ENCODE data around the gene ABCE1.

The ABCE1 gene

DNA sequence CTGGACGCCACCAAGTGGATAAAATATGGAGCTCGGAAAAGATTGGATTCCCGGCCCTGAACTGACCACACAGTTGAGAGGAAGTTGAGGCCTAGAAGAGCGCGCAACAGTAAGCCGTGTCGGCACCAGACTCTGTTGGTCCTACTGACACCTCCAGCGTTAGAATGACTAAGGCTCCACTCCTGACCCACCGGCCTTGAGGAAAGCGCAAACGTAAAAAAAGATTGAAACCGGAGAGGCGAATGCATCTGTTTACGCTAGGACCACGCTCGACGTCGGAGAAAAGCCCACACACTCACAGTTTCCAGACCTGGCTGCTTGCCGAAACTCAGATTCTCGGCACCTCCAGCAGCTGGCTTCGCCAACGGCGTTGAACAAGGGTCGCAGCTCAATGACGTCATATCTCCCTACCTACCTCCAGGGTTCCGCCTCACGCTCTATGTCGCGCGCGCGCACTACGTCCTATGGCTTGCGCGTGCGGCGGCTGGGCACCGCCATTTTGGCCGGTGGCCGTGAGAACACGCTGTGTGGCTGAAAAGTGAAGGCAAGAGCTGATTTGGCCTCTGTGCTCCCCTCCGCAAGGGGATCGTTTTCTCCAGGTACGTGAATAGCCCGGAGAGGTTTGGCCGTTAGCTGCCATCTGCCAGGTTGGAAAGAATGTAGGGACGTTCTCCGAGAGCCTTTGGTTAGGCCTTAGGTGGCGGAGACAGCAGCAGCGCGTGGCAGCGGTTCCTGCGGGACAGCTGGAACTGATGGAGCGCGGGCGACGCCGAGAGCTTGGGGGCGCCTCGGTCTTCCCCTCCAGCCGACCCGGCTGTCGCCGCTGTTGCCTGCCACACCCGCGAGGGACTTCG lies at the start of gene ABCE1, which contains the start of gene ANAPC10:
ABCE1 (plus strand) TSS at position 491 of the 854 bp plus-strand sequence. CDS start 6,102 bp downstream, outside the sequence.
ANAPC10 (minus strand) TSS at position 376 of the 854 bp plus-strand sequence. CDS start 2,097 bp downstream, outside the sequence.
- H3K27ac Mint-ChIP-seq = peak within 1 kb of the TSS; percentile 98
- H3K27me3 Mint-ChIP-seq = no peaks in the 10 kb centered on the region
- H3K9me3 Mint-ChIP-seq = peaks cover 3% of the 10 kb centered on the region
- H3K4me1 Mint-ChIP-seq = peaks cover 36% of the 10 kb centered on the region
- peak; percentile 96 for ATAC-seq
- peaks cover 26% of the 10 kb centered on the region for H3K36me3 Mint-ChIP-seq
- peak within 1 kb of the TSS; percentile 96 for H3K4me3 Mint-ChIP-seq

DNA sequence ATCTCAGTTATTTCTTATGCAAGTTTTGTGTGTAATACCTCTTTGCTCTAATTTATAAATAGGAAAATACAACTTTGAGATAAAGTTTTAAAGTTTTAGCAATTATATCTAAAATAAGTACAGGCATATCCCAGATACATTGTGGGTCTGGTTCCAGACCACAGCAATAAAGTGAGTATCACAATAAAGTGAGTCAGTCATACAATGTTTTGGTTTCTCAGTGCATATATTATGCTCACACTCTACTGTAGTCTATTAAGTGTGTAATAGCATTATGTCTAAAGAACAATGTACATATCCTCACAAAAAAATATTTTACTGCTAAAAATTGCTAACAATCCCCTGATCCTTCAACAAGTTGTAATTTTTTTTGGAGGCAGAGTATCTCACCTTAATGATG lies 49.3 kb upstream of the ABCE1 start:
- H3K4me3 Mint-ChIP-seq = no peak overlapping the region
- H3K9me3 Mint-ChIP-seq = no peaks in the 10 kb centered on the region
- no peaks in the 10 kb centered on the region for H3K27me3 Mint-ChIP-seq
- H3K36me3 Mint-ChIP-seq = peaks cover 23% of the 10 kb centered on the region
- peaks cover 12% of the 10 kb centered on the region for H3K4me1 Mint-ChIP-seq
- H3K27ac Mint-ChIP-seq = no peak overlapping the region
- no peak for ATAC-seq

DNA sequence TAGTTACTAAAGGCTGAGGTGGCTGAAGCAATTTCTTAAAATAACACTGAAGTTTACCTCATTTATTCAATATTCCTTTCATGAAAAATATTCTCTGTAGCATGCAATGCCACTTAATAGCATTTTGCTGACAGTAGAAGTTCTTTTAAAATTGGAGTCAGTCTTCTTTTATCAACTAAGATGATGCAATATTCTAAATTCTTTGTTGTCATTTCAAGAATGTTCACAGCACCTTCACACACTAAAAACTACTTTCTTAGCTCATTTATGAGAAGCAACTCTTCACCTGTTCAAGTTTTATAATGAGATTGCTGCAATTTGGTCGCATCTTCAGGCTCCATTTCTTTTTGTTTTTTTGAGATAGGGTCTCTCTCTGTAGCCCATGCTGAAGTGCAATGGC lies 48.9 kb upstream of the ABCE1 start:
- H3K9me3 Mint-ChIP-seq = no peaks in the 10 kb centered on the region
- no peak for ATAC-seq
- peaks cover 20% of the 10 kb centered on the region for H3K36me3 Mint-ChIP-seq
- H3K4me1 Mint-ChIP-seq = peaks cover 8% of the 10 kb centered on the region
- no peak overlapping the region for H3K4me3 Mint-ChIP-seq
- H3K27ac Mint-ChIP-seq = no peak overlapping the region
- H3K27me3 Mint-ChIP-seq = no peaks in the 10 kb centered on the region

DNA sequence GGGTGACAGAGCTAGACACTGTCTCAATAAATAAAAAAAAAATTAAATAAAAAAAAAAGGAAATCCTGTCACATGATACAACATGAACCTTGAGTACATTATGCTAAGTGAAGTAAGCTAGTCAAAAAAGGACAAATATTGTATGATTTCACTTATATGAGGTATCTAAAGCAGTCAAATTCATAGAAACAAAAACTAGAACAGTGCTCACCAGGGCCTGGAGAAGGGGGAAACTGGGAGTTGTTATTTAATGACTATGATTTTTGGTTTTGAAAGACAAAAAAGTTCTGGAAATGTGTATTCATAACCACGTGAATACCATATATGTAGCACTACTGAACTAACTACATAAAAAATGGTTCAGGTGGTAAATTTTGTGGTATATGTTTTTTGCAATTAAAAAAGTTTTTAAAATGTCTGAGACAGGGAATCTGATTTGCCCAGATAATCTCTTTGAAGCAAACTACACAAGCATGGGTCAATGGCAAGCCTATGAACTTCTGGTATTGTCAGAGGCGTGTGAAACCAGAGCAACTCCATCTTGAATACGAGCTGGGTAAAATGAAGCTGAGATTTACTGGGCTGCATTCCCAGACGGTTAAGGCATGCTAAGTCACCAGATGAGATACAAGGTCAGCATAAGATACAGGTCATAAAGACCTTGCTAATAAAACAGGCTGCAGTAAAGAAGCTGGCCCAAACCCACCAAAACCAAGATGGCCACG lies 42.4 kb upstream of the ABCE1 start:
- H3K27ac Mint-ChIP-seq = no peak overlapping the region
- H3K27me3 Mint-ChIP-seq = no peaks in the 10 kb centered on the region
- peaks cover 8% of the 10 kb centered on the region for H3K4me1 Mint-ChIP-seq
- no peak overlapping the region for H3K4me3 Mint-ChIP-seq
- peaks cover 13% of the 10 kb centered on the region for H3K36me3 Mint-ChIP-seq
- no peaks in the 10 kb centered on the region for H3K9me3 Mint-ChIP-seq
- no peak for ATAC-seq

DNA sequence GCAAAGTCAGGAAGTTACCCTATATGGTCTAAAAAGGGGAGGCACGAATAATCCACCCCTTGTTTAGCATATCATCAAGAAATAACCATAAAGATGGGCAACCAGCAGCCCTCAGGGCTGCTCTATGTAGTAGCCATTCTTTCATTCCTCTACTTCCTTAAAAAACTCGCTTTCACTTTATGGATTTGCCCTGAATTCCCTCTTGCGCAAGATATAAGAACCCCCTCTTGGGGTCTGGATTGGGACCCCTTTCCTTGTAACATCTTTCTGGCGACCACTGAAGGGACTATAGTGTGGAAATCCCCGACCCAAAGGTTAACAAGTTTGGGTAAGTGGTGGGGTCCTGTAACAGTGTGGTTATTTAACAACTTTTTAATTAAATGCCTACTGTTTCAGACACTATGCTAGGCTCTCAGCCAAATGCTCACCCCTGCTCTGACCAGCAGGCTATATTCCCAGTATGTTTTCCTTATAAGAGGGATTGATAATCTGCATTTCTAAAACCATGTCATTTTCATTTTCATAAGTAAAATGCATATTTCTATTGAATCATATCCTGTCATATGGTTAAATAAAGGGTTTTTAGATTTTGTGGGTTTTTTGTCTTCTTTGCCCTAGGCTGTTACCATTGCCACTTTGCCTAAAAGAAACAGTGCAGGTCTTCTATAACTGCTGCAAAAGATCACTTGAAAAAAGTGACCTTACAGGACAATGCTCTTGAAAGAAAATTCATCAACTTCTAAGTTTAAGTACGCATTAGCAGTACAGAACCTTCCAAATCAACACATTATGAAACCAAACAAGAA lies 41.6 kb upstream of the ABCE1 start:
- peaks cover 8% of the 10 kb centered on the region for H3K36me3 Mint-ChIP-seq
- no peak for ATAC-seq
- no peaks in the 10 kb centered on the region for H3K27me3 Mint-ChIP-seq
- peaks cover 8% of the 10 kb centered on the region for H3K4me1 Mint-ChIP-seq
- H3K4me3 Mint-ChIP-seq = no peak overlapping the region
- H3K27ac Mint-ChIP-seq = no peak overlapping the region
- no peaks in the 10 kb centered on the region for H3K9me3 Mint-ChIP-seq

DNA sequence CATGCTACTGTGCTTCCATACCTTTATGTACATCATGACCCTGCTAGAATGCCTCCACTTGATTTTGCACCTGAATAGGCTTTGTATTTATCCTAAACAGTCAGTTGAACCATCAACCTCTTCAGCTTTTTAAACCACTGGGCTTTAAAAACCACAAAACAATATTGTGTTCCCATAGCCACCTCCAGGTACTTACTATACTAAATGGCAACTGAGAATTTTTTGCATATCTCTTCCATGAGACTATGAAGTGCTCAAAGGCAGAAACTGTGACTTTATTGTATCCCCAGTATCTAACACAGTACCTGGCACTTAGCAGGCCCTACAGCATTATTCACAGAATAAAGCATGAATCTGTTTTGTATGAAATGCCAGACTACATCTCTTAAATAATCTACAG lies 39.9 kb upstream of the ABCE1 start:
- H3K4me1 Mint-ChIP-seq = peaks cover 8% of the 10 kb centered on the region
- ATAC-seq = no peak
- no peaks in the 10 kb centered on the region for H3K27me3 Mint-ChIP-seq
- H3K36me3 Mint-ChIP-seq = peaks cover 16% of the 10 kb centered on the region
- H3K27ac Mint-ChIP-seq = no peak overlapping the region
- H3K4me3 Mint-ChIP-seq = no peak overlapping the region
- no peaks in the 10 kb centered on the region for H3K9me3 Mint-ChIP-seq

DNA sequence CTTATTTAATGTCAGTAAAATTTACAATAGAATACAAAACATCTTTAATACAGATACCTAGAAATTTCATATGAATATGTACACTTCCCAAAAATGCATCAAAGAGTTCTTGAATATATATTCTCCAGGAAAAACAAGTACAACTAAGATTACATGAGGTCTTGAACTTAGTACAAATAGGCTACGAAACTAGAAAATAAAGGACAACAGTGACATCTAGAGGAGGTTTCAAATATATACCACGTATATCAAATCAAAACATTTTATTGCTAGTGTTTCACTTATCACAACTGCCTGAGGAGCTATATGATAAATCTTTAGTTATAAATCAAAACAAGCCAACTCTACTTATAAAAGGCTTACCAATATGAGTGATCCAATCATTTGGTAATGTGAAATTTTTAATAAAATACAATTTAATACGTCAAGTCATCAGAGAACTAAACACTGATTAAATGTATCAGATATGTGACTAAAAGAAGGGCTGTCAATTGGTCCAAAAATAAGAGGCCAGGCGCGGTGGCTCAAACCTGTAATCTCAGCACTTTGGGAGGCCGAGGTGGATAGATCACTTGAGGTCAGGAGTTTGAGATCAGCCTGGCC lies 36.7 kb upstream of the ABCE1 start:
- Mint-ChIP-seq H3K4me1 (peaks cover 8% of the 10 kb centered on the region), H3K9me3 (no peaks in the 10 kb centered on the region), H3K27ac (no peak overlapping the region), H3K4me3 (no peak overlapping the region), H3K36me3 (peaks cover 7% of the 10 kb centered on the region), H3K27me3 (no peaks in the 10 kb centered on the region)
- ATAC-seq = no peak

DNA sequence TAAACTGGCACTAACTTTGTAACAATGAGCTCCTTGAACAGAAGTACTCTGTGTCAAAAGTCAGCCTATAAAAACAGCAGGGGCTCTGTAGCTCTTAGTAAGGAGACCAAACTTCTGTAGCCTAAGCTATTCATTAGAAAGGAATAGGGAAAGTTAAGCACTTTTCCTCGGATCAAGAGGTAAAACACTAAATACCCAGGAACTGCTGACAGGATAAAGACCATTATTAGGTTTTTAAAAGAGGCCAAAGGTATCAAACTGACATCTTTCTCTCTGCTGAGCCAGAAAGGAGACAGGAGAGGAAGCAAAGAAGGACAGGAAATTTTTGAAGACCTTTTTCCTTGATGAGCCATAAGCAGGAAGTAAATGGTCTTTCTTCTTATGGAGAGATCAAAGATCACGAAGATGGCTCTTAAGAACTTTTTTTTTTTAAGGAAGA lies 32.0 kb upstream of the ABCE1 start:
- Mint-ChIP-seq H3K9me3 (no peaks in the 10 kb centered on the region), H3K27me3 (no peaks in the 10 kb centered on the region), H3K4me1 (no peaks in the 10 kb centered on the region), H3K27ac (no peak overlapping the region), H3K4me3 (no peak overlapping the region), H3K36me3 (peaks cover 21% of the 10 kb centered on the region)
- ATAC-seq = no peak

DNA sequence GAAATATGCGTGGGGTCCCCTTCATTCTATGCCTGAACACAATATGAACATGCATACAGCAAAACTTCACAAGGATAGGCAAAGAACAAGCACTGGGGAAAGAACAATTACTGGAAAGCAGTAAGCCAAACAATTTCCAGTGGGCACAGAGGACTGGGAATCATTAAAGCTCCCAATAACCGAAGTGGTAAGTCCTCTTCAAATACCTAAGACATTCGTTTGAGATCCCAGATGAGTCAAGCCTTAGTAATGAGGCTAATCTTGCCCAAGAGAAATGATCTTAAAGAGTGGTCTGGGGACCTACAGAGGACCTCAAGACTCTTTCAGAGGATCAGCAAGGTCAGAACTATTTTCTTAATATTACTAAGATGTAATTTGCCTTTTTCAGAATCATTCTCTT lies 28.8 kb upstream of the ABCE1 start:
- H3K27ac Mint-ChIP-seq = no peak overlapping the region
- no peak overlapping the region for H3K4me3 Mint-ChIP-seq
- no peak for ATAC-seq
- no peaks in the 10 kb centered on the region for H3K27me3 Mint-ChIP-seq
- H3K9me3 Mint-ChIP-seq = no peaks in the 10 kb centered on the region
- peaks cover 21% of the 10 kb centered on the region for H3K36me3 Mint-ChIP-seq
- H3K4me1 Mint-ChIP-seq = no peaks in the 10 kb centered on the region

DNA sequence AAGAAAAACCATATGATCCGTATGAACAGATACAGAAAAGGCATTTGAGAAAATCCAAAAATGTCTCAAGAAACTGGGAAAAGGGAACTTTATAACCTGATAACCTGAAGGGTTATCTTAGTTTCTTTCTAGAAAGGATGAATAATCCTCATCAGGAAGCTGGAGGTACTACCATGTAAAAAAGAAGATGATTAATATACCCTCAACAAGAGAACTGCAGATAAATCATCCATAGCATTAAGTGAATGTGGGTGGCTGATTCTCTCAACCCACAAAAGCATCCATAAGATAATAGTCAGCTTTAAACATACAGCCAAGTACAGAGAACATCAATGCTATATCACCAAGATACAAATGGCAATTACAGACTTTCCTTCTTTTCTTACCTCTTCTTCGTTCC lies 26.6 kb upstream of the ABCE1 start:
- Mint-ChIP-seq H3K9me3 (no peaks in the 10 kb centered on the region), H3K36me3 (peaks cover 27% of the 10 kb centered on the region), H3K27me3 (no peaks in the 10 kb centered on the region), H3K4me3 (no peak overlapping the region), H3K4me1 (peaks cover 6% of the 10 kb centered on the region), H3K27ac (peak overlapping the region; percentile 55)
- ATAC-seq = no peak

DNA sequence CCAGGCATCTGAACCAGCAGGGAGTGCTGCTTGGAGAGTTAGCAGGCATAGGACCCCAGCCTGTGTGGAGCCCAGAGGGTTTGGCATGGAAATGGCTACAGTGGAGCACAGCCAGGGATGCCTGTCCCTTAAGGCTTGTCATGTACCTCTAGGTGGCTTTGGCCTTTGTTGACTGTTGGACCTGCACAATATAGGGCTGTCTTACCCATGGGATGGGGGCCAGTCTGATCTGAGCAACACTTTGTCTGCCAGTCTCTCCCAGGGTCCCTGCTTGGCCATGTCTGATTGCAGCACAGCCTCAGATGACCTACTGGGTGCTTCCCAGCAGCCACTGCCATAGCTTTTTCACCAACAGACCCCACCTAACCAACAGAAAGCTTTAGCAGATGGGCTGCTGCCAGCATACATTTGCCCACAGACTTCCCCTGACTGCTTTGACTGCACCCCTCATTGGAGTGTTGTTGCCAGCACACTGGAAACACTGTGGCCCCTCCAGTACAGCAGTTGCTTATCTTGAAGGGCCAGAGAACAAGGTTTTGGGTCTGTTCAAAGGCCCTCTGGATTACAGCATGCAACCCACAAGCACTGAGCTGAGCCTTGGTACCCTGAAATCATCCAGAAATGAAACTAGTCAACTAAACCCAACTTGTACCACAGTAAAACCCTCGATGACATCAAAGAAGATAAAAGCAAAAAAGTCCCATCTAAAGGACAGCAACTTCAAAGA lies 22.2 kb upstream of the ABCE1 start:
- peaks cover 11% of the 10 kb centered on the region for H3K9me3 Mint-ChIP-seq
- H3K36me3 Mint-ChIP-seq = peaks cover 52% of the 10 kb centered on the region
- no peak overlapping the region for H3K4me3 Mint-ChIP-seq
- no peaks in the 10 kb centered on the region for H3K27me3 Mint-ChIP-seq
- H3K4me1 Mint-ChIP-seq = peaks cover 23% of the 10 kb centered on the region
- no peak for ATAC-seq
- no peak overlapping the region for H3K27ac Mint-ChIP-seq

DNA sequence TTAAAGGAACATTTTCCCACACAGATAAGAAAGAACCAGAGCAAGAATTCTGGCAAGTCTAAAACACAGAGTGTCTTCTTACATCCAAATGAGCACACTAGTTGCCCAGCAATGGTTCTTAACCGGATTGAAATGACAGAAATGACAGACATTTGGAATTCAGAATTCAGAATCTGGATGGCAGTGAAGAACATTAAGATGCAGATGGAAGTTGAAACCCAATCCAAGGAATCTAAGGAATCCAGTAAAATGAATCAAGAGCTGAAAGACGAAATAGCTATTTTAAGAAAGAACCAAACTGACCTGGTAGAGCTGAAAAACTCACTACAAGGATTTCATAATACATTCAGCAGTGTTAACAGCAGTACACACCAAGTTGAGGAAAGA lies 21.6 kb upstream of the ABCE1 start:
- H3K4me3 Mint-ChIP-seq = no peak overlapping the region
- peaks cover 11% of the 10 kb centered on the region for H3K9me3 Mint-ChIP-seq
- H3K36me3 Mint-ChIP-seq = peaks cover 50% of the 10 kb centered on the region
- H3K27ac Mint-ChIP-seq = no peak overlapping the region
- ATAC-seq = no peak
- H3K27me3 Mint-ChIP-seq = no peaks in the 10 kb centered on the region
- H3K4me1 Mint-ChIP-seq = peaks cover 23% of the 10 kb centered on the region

DNA sequence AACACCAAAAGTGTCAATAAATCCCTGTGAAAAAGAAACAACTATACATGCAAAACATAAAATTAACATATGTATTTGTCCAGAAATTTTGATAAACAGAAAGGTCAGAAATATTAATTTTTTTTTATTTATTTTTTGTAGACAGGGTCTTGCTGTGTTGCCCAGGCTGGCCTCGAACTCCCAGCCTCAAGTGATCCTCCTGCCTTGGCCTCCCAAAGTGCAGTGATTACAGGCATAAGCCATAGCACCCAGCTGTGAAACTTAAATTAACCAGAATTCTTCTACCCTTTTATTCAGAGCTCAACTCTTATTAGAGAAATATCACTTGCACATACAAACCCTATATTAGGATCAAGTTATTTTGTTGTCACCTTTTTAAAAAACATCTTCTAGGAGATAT lies 16.4 kb upstream of the ABCE1 start:
- H3K4me3 Mint-ChIP-seq = no peak overlapping the region
- peaks cover 32% of the 10 kb centered on the region for H3K4me1 Mint-ChIP-seq
- no peak for ATAC-seq
- peaks cover 56% of the 10 kb centered on the region for H3K36me3 Mint-ChIP-seq
- no peak overlapping the region for H3K27ac Mint-ChIP-seq
- H3K27me3 Mint-ChIP-seq = no peaks in the 10 kb centered on the region
- H3K9me3 Mint-ChIP-seq = peaks cover 11% of the 10 kb centered on the region

DNA sequence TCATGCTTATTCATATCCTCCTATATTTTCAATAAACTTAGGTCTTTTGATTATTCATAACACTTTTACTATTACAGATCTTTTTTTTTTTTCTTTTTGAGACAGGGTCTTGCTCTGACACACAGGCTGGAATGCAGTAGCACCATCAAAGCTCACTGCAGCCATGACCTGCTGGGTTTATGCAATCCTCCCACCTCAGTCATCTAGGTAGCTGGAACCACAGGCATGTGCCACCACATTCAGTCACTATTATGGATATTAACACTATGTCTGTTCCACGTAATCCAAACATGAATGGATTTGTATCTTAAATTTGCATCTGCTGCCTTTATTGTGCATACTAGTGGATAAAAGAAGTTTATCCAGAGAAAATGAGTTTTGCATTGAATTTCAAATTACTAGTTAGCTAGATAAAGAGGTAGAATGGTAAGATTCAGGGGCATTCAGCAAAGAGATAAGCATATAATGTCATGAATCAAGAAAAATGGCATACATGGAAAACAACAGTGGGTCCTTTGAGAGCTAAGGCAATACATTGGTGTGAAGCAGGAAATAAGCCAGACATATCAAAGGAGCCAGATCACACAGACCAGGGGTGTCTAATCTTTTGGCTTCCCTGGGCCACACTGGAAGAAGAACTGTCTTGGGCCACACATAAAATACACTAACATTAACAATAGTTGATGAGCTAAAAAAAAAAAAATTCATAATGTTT lies 14.1 kb upstream of the ABCE1 start:
- no peak overlapping the region for H3K27ac Mint-ChIP-seq
- no peak for ATAC-seq
- H3K36me3 Mint-ChIP-seq = peaks cover 48% of the 10 kb centered on the region

More for the DNA sequence above, 14.1 kb upstream of the ABCE1 start:
- Mint-ChIP-seq H3K9me3 (no peaks in the 10 kb centered on the region), H3K4me3 (no peak overlapping the region), H3K4me1 (peaks cover 29% of the 10 kb centered on the region), H3K27me3 (no peaks in the 10 kb centered on the region)
